ENCODE results near the gene DEK. TPM values are rescaled to one million over a fixed set of nuclear protein-coding genes. Genes with fewer than 3 reads are reported as not detected.
A peak's percentile ranks its signal among the peaks of the same experiment; 100 is the strongest.

The DEK gene
- total and polyA plus RNA-seq, 2 of the 13 experiments (the other 11 are each of a cell fraction or from before 2014, with no cell fraction given) = 53.2 to 276 TPM

DNA sequence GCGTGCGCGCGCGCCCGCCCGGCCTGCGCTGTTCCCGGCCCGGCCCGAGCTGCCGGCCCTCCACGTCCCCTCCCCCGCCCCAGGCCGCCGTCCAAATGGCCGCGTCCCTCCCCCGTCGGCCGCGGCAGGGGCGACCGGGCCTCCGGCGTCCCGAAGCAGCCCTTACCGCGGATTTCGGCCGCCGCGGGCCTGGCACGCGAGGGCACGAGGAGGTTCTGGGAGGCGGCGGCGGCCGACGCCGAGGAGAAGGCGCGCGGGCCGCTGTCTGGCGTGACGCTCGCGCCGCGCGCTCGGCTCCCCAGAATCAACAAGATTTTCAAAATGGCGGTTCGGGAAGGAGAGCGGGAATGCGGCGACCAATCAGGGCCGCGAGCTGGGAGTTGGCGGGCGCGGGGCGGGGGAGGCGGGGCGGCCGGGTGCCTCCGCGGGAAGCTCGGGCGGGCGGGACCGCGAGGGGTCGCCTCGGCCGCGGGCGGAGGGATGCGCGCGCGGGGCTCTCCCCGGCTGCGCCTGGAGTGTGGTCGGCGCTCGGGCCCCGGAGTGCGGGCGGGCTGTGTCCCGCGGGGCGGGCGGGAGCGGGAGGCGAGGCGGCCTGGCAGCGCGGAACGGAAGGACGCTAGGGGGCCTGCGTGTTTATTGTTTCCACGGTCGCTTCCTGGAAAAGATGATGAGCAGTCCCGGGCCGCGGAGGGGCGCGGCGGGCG lies at the start of gene DEK (continued):
- TF ChIP-seq, protein P1, sequence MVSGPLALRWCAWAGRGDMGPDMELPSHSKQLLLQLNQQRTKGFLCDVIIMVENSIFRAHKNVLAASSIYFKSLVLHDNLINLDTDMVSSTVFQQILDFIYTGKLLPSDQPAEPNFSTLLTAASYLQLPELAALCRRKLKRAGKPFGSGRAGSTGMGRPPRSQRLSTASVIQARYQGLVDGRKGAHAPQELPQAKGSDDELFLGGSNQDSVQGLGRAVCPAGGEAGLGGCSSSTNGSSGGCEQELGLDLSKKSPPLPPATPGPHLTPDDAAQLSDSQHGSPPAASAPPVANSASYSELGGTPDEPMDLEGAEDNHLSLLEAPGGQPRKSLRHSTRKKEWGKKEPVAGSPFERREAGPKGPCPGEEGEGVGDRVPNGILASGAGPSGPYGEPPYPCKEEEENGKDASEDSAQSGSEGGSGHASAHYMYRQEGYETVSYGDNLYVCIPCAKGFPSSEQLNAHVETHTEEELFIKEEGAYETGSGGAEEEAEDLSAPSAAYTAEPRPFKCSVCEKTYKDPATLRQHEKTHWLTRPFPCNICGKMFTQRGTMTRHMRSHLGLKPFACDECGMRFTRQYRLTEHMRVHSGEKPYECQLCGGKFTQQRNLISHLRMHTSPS (CRISPR knock-in tag; IDR thresholded peaks at IDR 0.05; ENCODE audit: low read depth) = no peak
- TF ChIP-seq MBNL3 (CRISPR knock-in tag; conservative IDR thresholded peaks at IDR 0.05) = no peak
- TF ChIP-seq FOXK2 (IDR thresholded peaks at IDR 0.05) = no peak
- no peak for TF ChIP-seq ZNF136 (CRISPR knock-in tag; IDR thresholded peaks at IDR 0.05; ENCODE audit: low read depth)
- no peak for TF ChIP-seq FOXM1 (CRISPR knock-in tag; IDR thresholded peaks at IDR 0.05)
- TF ChIP-seq ZNF335 (CRISPR knock-in tag; IDR thresholded peaks at IDR 0.05) = no peak
- no peak for TF ChIP-seq ZNF234 (CRISPR knock-in tag; conservative IDR thresholded peaks at IDR 0.05)
- TF ChIP-seq SP4 (CRISPR knock-in tag; IDR thresholded peaks at IDR 0.05) = peak; percentile 45
- peak; percentile 63; the same call in 1 of the 2 replicates for TF ChIP-seq ZNF772 (CRISPR knock-in tag; IDR thresholded peaks at IDR 0.05)
- TF ChIP-seq, protein P2, sequence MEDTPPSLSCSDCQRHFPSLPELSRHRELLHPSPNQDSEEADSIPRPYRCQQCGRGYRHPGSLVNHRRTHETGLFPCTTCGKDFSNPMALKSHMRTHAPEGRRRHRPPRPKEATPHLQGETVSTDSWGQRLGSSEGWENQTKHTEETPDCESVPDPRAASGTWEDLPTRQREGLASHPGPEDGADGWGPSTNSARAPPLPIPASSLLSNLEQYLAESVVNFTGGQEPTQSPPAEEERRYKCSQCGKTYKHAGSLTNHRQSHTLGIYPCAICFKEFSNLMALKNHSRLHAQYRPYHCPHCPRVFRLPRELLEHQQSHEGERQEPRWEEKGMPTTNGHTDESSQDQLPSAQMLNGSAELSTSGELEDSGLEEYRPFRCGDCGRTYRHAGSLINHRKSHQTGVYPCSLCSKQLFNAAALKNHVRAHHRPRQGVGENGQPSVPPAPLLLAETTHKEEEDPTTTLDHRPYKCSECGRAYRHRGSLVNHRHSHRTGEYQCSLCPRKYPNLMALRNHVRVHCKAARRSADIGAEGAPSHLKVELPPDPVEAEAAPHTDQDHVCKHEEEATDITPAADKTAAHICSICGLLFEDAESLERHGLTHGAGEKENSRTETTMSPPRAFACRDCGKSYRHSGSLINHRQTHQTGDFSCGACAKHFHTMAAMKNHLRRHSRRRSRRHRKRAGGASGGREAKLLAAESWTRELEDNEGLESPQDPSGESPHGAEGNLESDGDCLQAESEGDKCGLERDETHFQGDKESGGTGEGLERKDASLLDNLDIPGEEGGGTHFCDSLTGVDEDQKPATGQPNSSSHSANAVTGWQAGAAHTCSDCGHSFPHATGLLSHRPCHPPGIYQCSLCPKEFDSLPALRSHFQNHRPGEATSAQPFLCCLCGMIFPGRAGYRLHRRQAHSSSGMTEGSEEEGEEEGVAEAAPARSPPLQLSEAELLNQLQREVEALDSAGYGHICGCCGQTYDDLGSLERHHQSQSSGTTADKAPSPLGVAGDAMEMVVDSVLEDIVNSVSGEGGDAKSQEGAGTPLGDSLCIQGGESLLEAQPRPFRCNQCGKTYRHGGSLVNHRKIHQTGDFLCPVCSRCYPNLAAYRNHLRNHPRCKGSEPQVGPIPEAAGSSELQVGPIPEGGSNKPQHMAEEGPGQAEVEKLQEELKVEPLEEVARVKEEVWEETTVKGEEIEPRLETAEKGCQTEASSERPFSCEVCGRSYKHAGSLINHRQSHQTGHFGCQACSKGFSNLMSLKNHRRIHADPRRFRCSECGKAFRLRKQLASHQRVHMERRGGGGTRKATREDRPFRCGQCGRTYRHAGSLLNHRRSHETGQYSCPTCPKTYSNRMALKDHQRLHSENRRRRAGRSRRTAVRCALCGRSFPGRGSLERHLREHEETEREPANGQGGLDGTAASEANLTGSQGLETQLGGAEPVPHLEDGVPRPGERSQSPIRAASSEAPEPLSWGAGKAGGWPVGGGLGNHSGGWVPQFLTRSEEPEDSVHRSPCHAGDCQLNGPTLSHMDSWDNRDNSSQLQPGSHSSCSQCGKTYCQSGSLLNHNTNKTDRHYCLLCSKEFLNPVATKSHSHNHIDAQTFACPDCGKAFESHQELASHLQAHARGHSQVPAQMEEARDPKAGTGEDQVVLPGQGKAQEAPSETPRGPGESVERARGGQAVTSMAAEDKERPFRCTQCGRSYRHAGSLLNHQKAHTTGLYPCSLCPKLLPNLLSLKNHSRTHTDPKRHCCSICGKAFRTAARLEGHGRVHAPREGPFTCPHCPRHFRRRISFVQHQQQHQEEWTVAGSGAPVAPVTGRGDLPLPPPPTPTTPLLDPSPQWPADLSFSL (CRISPR knock-in tag; IDR thresholded peaks at IDR 0.05) = no peak
- no peak for TF ChIP-seq ZKSCAN5 (CRISPR knock-in tag; IDR thresholded peaks at IDR 0.05)
- peak; percentile 73 for TF ChIP-seq ZSCAN25 (CRISPR knock-in tag; IDR thresholded peaks at IDR 0.05)
- TF ChIP-seq ZNF713 (CRISPR knock-in tag; IDR thresholded peaks at IDR 0.05) = no peak
- no peak for TF ChIP-seq CHCHD3 (CRISPR knock-in tag; IDR thresholded peaks at IDR 0.05)
- no peak; the same call in 1 of the 2 replicates for TF ChIP-seq ZBTB3 (CRISPR knock-in tag; IDR thresholded peaks at IDR 0.05; ENCODE audit: borderline replicate concordance, low read depth)
- TF ChIP-seq ZFP41 (CRISPR knock-in tag; IDR thresholded peaks at IDR 0.05; ENCODE audit: borderline replicate concordance) = no peak
- TF ChIP-seq ZNF232 (CRISPR knock-in tag; IDR thresholded peaks at IDR 0.05; ENCODE audit: borderline replicate concordance) = peak; percentile 15; the same call in 1 of the 2 replicates
- no peak for TF ChIP-seq ZNF780A (CRISPR knock-in tag; IDR thresholded peaks at IDR 0.05)
- no peak for TF ChIP-seq JARID2 (CRISPR knock-in tag; IDR thresholded peaks at IDR 0.05; ENCODE audit: insufficient replicate concordance)
- TF ChIP-seq MAFK (conservative IDR thresholded peaks at IDR 0.05 in 1 of 2, IDR thresholded peaks at IDR 0.05 in 1 of 2; ENCODE audit: low read length in 2 of 2) = no peak
- 0 out of 2 replicates have a peak, but pooled peaks have one; percentile 24 for TF ChIP-seq SP140L (CRISPR knock-in tag; IDR thresholded peaks at IDR 0.05; ENCODE audit: borderline replicate concordance)
